Measurements from ENCODE around the gene CASP14.
A peak's percentile ranks its signal among the peaks of the same experiment; 100 is the strongest.
"Not testable (repeated sequence)": the region's sequence is repeated elsewhere in the genome, so short reads cannot be mapped to it uniquely, and the experiment has no call there.

CASP14 gene

GRCh38 chr19:15048885-15049541 lies at the start of gene CASP14:
TSS of gene CASP14 (plus strand) at chr19:15049480. CDS start at chr19:15052252, 2,772 bp downstream.
- peak within 1 kb of the TSS; percentile 1 to 27 (median 22) for H3K4me3 ChIP-seq

GRCh38 chr19:15008308-15008707 lies 41.0 kb upstream of the CASP14 start:
- Histone ChIP-seq H3K27ac (no peak overlapping the region), H3K4me3 (no peak overlapping the region)

More at GRCh38 chr19:15048885-15049541, at the start of gene CASP14:
- H3K27ac ChIP-seq, result peak within 1 kb of the TSS in 17 of 21 experiments; percentile 8 to 85 (median 60)

DNA sequence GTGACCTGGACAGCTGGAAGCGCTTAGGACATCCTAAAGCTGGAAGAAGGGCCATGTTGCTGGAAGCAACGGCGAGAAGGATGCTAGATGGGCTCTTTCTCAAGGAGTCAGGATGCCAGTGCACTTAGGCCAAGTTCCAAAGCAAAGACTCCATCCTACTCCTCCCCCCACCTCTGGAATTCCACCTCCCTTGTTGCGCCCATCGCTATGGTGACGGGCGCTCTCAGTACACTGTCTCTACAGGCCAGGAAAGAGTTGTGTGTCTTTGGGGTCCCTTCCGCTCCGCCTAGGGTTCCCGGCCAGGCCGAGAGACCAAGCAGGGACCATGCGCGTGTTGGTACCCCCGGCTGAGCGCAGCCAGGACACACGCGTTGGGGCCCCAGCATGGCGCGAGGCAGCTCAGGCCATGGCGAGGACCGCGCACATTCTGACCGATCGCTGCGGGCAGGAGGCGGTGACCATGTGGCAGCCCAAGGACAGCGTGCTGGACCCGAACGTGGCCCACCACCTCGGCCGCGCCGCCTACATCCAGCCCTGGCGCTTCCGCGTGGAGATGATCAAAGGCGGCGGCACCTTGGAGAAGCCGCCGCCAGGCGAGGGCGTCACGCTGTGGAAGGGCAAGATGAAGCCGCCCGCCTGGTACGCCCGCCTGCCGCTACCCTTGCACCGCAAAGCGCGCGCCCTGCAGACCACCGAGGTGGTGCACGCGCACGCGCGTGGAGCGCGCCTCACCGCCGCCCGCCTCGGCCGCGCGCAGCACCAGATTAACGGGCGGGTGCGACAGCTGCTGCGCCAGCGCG lies 38.6 kb upstream of the CASP14 start:
- H3K4me3 ChIP-seq, result peak overlapping the region in 2 of 7 experiments; percentile 9 to 10
- no peak overlapping the region for H3K27ac ChIP-seq

DNA sequence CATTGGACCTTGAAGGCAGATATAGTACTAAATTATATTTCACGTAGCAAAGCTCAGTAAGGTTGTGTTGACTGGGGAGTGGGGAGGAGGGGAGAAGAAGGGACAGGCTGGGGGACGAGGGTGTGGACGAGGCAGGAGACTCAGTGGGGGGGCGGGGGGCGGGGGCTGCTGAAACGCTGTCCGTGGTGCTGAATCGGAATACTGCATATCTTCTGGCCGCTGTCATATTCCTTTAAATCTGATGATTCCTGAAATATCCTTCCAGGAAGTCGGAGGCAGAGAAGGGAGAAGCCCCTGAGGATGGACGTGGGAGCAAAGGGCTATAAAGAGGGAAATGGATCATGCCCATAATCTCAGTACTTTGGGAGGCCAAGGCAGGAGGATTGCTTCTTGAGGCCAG lies 34.7 kb upstream of the CASP14 start:
- Histone ChIP-seq H3K4me3 (no peak overlapping the region), H3K27ac (no peak overlapping the region)

DNA sequence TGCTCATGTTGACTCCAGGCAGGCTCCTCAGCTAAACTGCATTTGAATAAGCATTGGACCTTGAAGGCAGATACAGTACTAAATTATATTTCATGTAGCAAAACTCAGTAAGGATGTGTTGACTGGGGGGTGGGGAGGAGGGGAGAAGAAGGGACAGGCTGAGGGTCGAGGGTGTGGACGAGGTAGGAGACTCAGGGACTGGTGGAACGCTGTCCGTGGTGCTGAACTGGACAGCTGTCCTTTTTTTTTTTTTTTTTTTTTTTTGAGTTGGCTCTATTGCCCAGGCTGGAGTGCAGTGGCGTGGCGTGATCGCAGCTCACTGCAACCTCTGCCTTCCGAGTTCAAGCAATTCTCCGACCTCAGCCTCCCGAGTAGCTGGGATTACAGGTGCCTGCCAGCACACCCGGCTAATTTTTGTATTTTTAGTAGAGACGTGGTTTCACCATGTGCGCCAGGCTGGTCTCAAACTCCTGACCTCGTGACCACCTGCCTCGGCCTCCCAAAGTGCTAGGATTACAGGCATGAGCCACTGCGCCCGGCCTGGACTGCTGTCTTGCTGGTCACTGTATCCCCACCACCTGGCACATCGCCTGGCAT lies 33.2 kb upstream of the CASP14 start:
- Histone ChIP-seq H3K27ac (no peak overlapping the region), H3K4me3 (no peak overlapping the region)

DNA sequence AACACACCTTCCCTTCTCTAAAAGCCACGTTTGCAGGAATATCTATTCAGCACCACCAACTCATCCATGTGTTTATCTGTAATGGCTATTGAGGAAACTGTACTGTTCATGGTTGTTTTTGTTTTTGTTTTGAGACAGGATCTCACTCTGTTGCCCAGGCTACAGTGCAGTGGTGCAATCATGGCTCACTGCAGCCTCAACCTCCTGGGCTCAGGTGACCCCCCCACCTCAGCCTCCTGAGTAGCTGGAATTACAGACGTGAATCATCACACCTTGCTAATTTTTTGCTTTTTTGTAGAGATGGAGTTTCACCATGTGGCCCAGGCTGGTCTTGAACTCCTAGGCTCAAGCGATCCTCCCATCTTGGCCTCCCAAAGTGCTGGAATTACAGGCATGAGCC lies 30.4 kb upstream of the CASP14 start:
- H3K27ac ChIP-seq, H3K4me3 ChIP-seq: not testable (repeated sequence)

DNA sequence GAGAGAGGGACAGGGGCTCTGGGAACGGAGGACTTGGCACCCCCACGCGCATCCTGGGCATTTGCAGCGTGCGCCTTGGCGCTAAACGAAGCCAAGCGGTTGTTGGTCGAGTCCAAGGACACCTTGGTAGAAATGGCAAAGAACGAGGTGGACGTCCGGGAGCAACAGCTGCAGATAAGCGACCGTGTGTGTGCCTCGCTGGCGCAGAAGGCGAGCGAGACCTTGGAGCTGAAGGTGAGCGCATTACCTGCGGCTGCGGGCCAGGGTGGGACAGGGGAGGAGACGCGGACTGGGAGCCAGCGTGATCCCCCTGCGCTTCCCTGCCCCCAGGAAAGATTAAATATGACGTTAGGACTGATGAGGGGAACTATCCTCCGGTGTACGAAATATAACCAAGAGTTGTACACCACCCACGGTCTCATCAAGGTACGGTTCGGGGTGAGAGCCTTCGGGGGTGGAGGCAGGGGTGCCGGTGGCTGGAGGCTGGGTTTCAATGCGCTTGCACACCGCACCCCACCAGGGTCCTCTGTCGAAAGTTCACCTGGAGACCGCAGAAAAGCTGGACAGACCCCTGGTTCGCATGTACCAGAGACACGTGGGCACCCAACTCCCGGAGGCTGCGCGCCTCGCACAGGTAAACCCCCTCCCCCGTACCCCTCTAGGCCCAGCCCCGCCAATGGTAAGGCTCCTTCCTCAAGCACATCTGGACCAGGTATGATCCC lies 27.8 kb upstream of the CASP14 start:
- no peak overlapping the region for H3K4me3 ChIP-seq

GRCh38 chr19:15022752-15023151 lies 26.5 kb upstream of the CASP14 start:
- no peak overlapping the region for H3K4me3 ChIP-seq
- no peak overlapping the region for H3K27ac ChIP-seq

More for the DNA sequence above, 27.8 kb upstream of the CASP14 start:
- H3K27ac ChIP-seq, result no peak overlapping the region

DNA sequence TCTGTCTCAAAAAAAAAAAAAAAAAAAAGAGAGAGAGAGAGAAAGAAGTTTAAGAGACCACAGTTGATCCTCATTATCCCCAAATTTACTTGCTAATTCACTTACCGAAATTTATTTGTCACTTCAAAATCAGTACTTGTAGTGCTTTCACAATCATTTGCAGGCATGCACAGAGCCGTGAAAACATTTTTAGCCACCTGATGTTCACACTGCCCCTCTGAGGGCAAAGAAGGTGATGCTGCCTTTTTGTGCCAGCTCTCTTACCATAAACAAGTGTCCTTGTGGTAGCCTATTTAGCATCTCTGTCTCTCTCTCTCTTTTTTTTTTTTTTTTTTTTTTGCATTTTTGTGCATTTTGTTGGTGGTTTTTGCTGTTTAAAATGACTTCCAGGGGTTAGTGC lies 24.1 kb upstream of the CASP14 start:
- H3K27ac ChIP-seq, result no peak overlapping the region
- no peak overlapping the region for H3K4me3 ChIP-seq

DNA sequence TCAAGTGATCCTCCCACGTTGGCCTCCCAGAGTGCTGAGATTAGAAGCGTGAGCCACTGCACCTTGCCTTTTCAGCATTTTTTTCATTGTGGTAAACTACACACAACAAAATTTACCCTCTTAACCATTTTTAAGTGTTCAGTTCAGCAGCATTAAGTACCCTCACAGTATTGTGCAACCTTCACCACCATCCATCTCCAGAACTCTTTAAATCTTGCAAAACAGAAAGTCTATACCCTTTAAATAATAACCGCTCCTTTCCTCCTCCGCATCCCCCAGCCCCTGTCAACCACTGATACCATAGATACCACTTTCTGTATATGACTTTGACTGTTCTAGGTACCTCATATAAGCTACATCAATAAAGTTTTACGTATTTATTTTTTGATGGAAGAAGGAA lies 20.8 kb upstream of the CASP14 start:
- H3K4me3 ChIP-seq, result no peak overlapping the region
- H3K27ac ChIP-seq, result no peak overlapping the region

- H3K4me3 ChIP-seq, result no peak overlapping the region
- H3K27ac ChIP-seq, result no peak overlapping the region
Observed at GRCh38 chr19:15031675-15032074, 17.6 kb upstream of the CASP14 start.

- H3K4me3 ChIP-seq, result no peak overlapping the region
- H3K27ac ChIP-seq, result peak overlapping the region in 4 of 21 experiments; percentile 5 to 71 (median 51)
Observed at GRCh38 chr19:15035795-15036311, 13.4 kb upstream of the CASP14 start.

GRCh38 chr19:15037586-15037985 lies 11.7 kb upstream of the CASP14 start:
- H3K27ac ChIP-seq, result peak overlapping the region in 12 of 21 experiments; percentile 20 to 74 (median 52)
- no peak overlapping the region for H3K4me3 ChIP-seq

DNA sequence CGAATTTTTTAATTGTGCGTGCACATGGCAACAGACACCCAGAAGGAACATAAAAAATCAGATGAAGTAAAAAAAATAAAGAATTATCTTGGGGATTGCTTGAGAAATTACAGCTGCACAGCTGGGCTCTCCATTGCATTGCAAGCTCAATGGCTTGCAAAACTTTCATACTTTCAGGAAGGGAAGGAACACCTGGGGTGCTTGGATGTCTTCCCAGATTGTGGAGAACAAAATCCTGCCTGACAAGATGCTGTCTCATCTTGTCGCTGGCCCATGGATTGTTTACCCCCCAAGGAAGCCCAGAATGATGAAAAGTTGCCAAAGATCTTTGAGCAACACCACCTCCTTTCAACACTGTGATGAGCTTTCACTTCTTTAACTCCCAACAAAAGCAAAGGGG lies 11.0 kb upstream of the CASP14 start:
- H3K4me3 ChIP-seq, result no peak overlapping the region
- peak overlapping the region in 9 of 21 experiments; percentile 28 to 80 (median 61) for H3K27ac ChIP-seq

- no peak overlapping the region for H3K4me3 ChIP-seq
- no peak overlapping the region for H3K27ac ChIP-seq
Observed at GRCh38 chr19:15042003-15042402, 7.3 kb upstream of the CASP14 start.

DNA sequence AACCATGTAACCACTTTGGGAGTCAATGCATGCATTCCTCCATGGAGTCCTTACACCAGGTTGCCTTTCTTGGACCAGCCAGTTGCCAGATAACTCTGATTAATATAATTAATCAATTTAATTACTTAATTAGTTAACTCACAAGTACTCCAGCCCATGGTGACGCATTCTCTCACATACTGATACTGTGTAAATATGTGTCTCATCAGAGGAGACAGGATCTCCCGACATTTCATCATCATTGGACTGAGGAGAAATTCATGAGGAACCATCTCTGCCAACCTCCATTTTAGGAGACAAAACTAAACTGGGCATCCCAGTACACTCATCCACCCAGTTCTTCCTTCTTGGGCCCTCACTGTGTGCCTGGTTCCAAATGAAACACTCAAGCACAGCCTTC lies 6.5 kb upstream of the CASP14 start:
- Histone ChIP-seq H3K4me3 (no peak overlapping the region), H3K27ac (peak overlapping the region in 2 of 21 experiments; percentile 42 to 54)

- no peak overlapping the region for H3K4me3 ChIP-seq
- no peak overlapping the region for H3K27ac ChIP-seq
Observed at GRCh38 chr19:15045506-15045905, 3.8 kb upstream of the CASP14 start.

DNA sequence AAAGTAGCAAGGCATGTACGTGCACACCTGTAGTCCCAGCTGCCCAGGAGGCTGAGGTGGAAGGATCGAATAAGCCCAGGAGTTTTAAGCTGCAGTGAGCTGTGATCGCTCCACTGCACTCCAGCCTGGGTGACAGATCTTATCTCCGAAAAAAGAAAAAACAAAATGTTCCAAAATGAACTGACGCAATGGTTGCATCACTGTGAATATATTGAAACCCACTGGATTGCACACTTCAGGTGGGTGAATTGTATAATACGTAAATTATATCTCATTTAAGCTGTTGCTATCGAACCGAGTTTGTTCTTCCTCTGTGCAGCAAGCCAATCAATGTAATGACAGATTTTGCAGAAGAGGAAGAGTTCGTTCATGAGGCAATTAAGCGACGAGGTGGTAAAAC lies 1.6 kb upstream of the CASP14 start:
- Histone ChIP-seq H3K27ac (no peak overlapping the region), H3K4me3 (no peak overlapping the region)

DNA sequence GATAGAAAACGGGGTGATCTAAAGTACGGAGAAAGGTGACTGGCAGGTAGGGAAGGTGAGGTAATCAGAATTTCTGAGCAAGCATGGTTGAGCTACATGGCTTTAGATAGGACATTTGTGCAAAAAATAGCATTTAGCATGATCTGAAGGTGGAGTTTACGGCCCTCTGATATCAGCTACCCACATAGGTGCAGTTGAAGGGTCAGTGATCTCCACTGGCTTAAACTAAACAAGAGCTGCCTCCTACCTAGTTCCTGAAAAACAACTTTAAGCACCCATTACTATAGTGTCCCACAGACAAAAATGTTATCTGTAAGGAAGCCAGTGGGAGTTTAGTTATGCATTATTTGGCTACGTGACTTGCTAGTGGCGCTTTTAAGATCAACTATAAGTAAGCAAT lies 1.2 kb upstream of the CASP14 start:
- no peak overlapping the region for H3K4me3 ChIP-seq
- H3K27ac ChIP-seq, result peak overlapping the region in 2 of 21 experiments; percentile 36 to 55

GRCh38 chr19:15050639-15051038 lies 1.4 kb downstream of the CASP14 start:
- peak overlapping the region in 1 of 21 experiments; percentile 21 for H3K27ac ChIP-seq
- peak overlapping the region in 6 of 7 experiments; percentile 21 to 27 (median 22) for H3K4me3 ChIP-seq
